ENCODE results near the gene SLC22A6.

GRCh38 chr11:63014408-63015055 lies 29.8 kb upstream of the SLC22A6 start:
- TF ChIP-seq CTCF (IDR thresholded peaks at IDR 0.05) (no peak), POLR2A (IDR thresholded peaks at IDR 0.05) (no peak)

Data from tibial nerve (tissue), 3 donors.